GM23248 (cell line): ENCODE measurements around the gene PRKCE. TPM values are rescaled to one million over a fixed set of nuclear protein-coding genes. Genes with fewer than 3 reads are reported as not detected.

Source experiments
- DNase-seq: peaks from one replicate; pipeline ENCODE4 v3.0.0-alpha.2; 2015
- H2AFZ ChIP-seq: fragments of 200-600 bp; sonication (generic); 2 replicates; pipeline ENCODE4 v1.6.1; 2016; ENCODE audit warnings: antibody characterized with exemption
- H3F3A ChIP-seq: fragments of 200-600 bp; sonication (generic); 2 replicates; pipeline ENCODE4 v1.6.1; 2016; ENCODE audit warnings: mild to moderate bottlenecking, antibody characterized with exemption, mixed run types; ENCODE audit not compliant: insufficient read depth
- H3K27ac ChIP-seq: fragments of 200-600 bp; sonication (generic); 2 replicates; pipeline ENCODE4 v1.5.1; 2016; ENCODE audit warnings: mild to moderate bottlenecking
- H3K27me3 ChIP-seq: fragments of 200-600 bp; sonication (generic); replicated peaks from 2 replicates; pipeline ENCODE4 v1.6.1; 2016; ENCODE audit warnings: mild to moderate bottlenecking; ENCODE audit not compliant: insufficient read depth
- H3K36me3 ChIP-seq: fragments of 200-600 bp; sonication (generic); 2 replicates; pipeline ENCODE4 v1.6.1; 2016; ENCODE audit warnings: low read depth, mild to moderate bottlenecking
- H3K4me1 ChIP-seq: fragments of 200-600 bp; sonication (generic); 2 replicates; pipeline ENCODE4 v1.6.1; 2016; ENCODE audit warnings: mild to moderate bottlenecking; ENCODE audit not compliant: insufficient read depth
- H3K4me2 ChIP-seq: fragments of 200-600 bp; sonication (generic); one replicate; pipeline ENCODE4 v1.6.1; 2016; ENCODE audit warnings: mild to moderate bottlenecking; ENCODE audit not compliant: unreplicated experiment
- H3K4me3 ChIP-seq: fragments of 200-600 bp; sonication (generic); 2 replicates; pipeline ENCODE4 v1.5.1; 2016; ENCODE audit warnings: mild to moderate bottlenecking
- H3K79me2 ChIP-seq: fragments of 200-600 bp; sonication (generic); 2 replicates; pipeline ENCODE4 v1.6.1; 2016; ENCODE audit warnings: mild to moderate bottlenecking; ENCODE audit not compliant: insufficient read depth
- H3K9ac ChIP-seq: fragments of 200-600 bp; sonication (generic); 2 replicates; pipeline ENCODE4 v1.6.1; 2016; ENCODE audit warnings: mild to moderate bottlenecking
- H3K9me2 ChIP-seq: fragments of 200-600 bp; sonication (generic); 2 replicates; pipeline ENCODE4 v1.6.1; 2016; ENCODE audit warnings: mixed run types, mild to moderate bottlenecking, moderate library complexity; ENCODE audit not compliant: insufficient read depth
- H3K9me3 ChIP-seq: fragments of 200-600 bp; sonication (generic); one replicate; pipeline ENCODE4 v1.6.1; 2017; ENCODE audit warnings: low read depth
- H4K20me1 ChIP-seq: fragments of 200-600 bp; sonication (generic); 2 replicates; pipeline ENCODE4 v1.6.0; 2016; ENCODE audit not compliant: insufficient read depth
- EZH2 ChIP-seq: fragments of 200-600 bp; sonication (generic); IDR thresholded peaks from 2 replicates; pipeline ENCODE4 v1.6.1; 2018; ENCODE audit warnings: antibody characterized with exemption, mild to moderate bottlenecking; ENCODE audit not compliant: insufficient read depth, poor library complexity, severe bottlenecking
- EZH2phosphoT487 ChIP-seq: fragments of 200-600 bp; sonication (generic); IDR thresholded peaks from 2 replicates; pipeline ENCODE4 v1.6.1; 2018; ENCODE audit warnings: antibody characterized with exemption, moderate library complexity, mild to moderate bottlenecking, low read depth; ENCODE audit not compliant: insufficient read depth
- WGBS, 2 experiments: methylation state at CpG; one replicate each; pipeline ENCODE4 v1.1.6; 2015 to 2017; ENCODE audit warnings: low lambda C conversion rate in 2 of 2, low coverage in 1 of 2; ENCODE audit errors: missing lambda C conversion rate in 2 of 2; 5-methylcytosine and 5-hydroxymethylcytosine counted together
- in situ Hi-C: fragments of 300-500 bp; cut with MboI; formaldehyde crosslinking; loops from 2 replicates; pipeline ENCODE4 v1.15.0; 2020
- polyA plus RNA-seq: library from polyadenylated mRNA; unstranded; fragments of >200 nt; fragmentation: Nextera tagmentation; extraction: Ambion mirVana; gene quantifications from 2 replicates; pipeline ENCODE4 v1.2.1, GENCODE V29; 2016
- total RNA-seq: library from RNA; depleted of rRNA; stranded (reverse); fragments of >200 nt; shearing (Covaris generic); gene quantifications from 2 replicates; pipeline ENCODE4 v1.2.3, GENCODE V29; 2014

Gene PRKCE
- total and polyA plus RNA-seq, 2 experiments from 2014 or later = 5.9 to 7.0 TPM

DNA sequence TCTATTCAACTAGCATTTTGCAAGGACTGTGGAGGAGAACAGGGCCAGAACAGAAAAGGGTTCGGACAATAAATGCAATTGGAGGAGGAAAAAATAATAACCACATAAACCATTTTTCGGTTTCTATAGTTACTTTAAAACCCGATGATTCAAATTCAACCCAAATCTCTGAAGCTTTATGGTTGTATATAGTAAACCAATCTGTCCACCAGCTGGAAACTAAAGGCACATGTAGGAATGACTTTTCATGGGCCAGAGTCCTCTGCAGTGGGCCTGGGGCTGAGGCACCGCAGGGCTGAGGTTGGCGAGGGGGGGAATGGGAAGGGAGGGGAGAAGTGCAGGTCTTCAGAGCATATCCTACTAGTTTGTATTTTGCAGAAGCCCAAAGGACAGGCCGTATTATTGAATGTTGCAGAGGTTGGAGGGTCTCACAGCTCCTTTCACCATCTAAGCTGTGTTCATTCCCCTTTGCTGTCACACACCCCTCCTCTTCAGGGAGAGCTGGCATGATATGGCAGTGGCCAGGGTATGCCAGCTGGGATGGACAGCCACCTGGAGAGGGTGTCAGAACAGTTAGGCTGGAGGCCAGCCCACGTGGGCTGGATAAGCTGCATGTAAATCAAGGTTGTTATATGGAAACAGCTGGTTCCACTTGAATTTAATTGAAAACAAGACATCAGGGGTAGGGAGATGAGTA lies 267.1 kb downstream of the PRKCE start:
- TF ChIP-seq EZH2 = no peak
- no peak for TF ChIP-seq EZH2phosphoT487
- H3K9ac ChIP-seq = no peak overlapping the region
- H3K9me2 ChIP-seq = no peaks in the 10 kb centered on the region
- no peak overlapping the region for H2AFZ ChIP-seq
- no peaks in the 10 kb centered on the region for H3K27me3 ChIP-seq
- WGBS, 2 experiments = 88 to 94% methylated on average over 7 of the region's 7 CpGs
- no peak for DNase-seq
- no peaks in the 10 kb centered on the region for H3K9me3 ChIP-seq
- no peak overlapping the region for H3K4me3 ChIP-seq
- no peaks in the 10 kb centered on the region for H3K36me3 ChIP-seq
- in situ Hi-C loops = no loop called here
- no peaks in the 10 kb centered on the region for H4K20me1 ChIP-seq
- no peaks in the 10 kb centered on the region for H3F3A ChIP-seq
- no peak overlapping the region for H3K27ac ChIP-seq
- H3K4me1 ChIP-seq = no peaks in the 10 kb centered on the region
- H3K4me2 ChIP-seq = no peak overlapping the region
- peaks cover 16% of the 10 kb centered on the region for H3K79me2 ChIP-seq

- no peaks in the 10 kb centered on the region for H3F3A ChIP-seq
- no peak for DNase-seq
- TF ChIP-seq EZH2 = no peak
- no peaks in the 10 kb centered on the region for H4K20me1 ChIP-seq
- H3K4me2 ChIP-seq = no peak overlapping the region
- 96 to 99% methylated on average over 6 to 7 of the region's 7 CpGs for WGBS, 2 experiments
- no peak overlapping the region for H3K4me3 ChIP-seq
- peaks cover 18% of the 10 kb centered on the region for H3K79me2 ChIP-seq
- no peaks in the 10 kb centered on the region for H3K9me3 ChIP-seq
- no peaks in the 10 kb centered on the region for H3K4me1 ChIP-seq
- no peaks in the 10 kb centered on the region for H3K27me3 ChIP-seq
- H3K9me2 ChIP-seq = no peaks in the 10 kb centered on the region
- H2AFZ ChIP-seq = no peak overlapping the region
- in situ Hi-C loops = no loop called here
- H3K9ac ChIP-seq = no peak overlapping the region
- no peaks in the 10 kb centered on the region for H3K36me3 ChIP-seq
- H3K27ac ChIP-seq = no peak overlapping the region
These were observed 267.7 kb downstream of the PRKCE start for GRCh38 chr2:45919160-45919650.

DNA sequence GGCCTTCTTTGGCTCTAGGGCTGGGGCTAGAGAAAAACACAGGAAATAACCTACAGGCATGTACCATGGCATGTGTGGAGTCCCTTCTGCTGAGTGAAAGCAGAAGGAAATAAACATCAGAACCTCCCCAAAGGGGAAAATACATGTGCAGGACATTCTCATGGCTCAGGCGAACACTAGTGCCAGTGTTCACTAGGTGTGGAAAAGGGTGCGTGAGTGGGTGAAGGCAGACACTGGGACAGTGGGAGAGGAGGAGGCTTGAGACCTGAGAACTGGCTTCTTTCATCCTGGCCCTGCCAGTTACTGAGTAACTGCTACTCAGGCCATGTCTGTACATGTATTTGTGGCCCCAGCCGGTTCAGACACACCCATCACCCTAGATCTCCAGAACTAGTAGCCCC lies 268.2 kb downstream of the PRKCE start:
- in situ Hi-C loops = no loop called here
- WGBS, 2 experiments = 100% methylated on average over 3 of the region's 3 CpGs
- Histone ChIP-seq H3K9me2 (no peaks in the 10 kb centered on the region), H4K20me1 (no peaks in the 10 kb centered on the region), H3K36me3 (no peaks in the 10 kb centered on the region), H3K4me1 (no peaks in the 10 kb centered on the region), H2AFZ (no peak overlapping the region), H3K4me3 (no peak overlapping the region), H3K4me2 (no peak overlapping the region), H3F3A (no peaks in the 10 kb centered on the region), H3K27ac (no peak overlapping the region), H3K9me3 (no peaks in the 10 kb centered on the region), H3K79me2 (peaks cover 22% of the 10 kb centered on the region), H3K9ac (no peak overlapping the region), H3K27me3 (no peaks in the 10 kb centered on the region)
- no peak for DNase-seq
- no peak for TF ChIP-seq EZH2phosphoT487
- no peak for TF ChIP-seq EZH2

- H3K4me1 ChIP-seq = no peaks in the 10 kb centered on the region
- no peaks in the 10 kb centered on the region for H3K36me3 ChIP-seq
- H3K27me3 ChIP-seq = no peaks in the 10 kb centered on the region
- no peak overlapping the region for H3K4me2 ChIP-seq
- TF ChIP-seq EZH2 (no peak), EZH2phosphoT487 (no peak)
- H3K9me3 ChIP-seq = no peaks in the 10 kb centered on the region
- H3K27ac ChIP-seq = no peak overlapping the region
- H3F3A ChIP-seq = no peaks in the 10 kb centered on the region
- H4K20me1 ChIP-seq = no peaks in the 10 kb centered on the region
- no peak overlapping the region for H2AFZ ChIP-seq
- H3K9ac ChIP-seq = no peak overlapping the region
- in situ Hi-C loops = no loop called here
- H3K79me2 ChIP-seq = peaks cover 32% of the 10 kb centered on the region
- H3K4me3 ChIP-seq = no peak overlapping the region
- no peak for DNase-seq
- no peaks in the 10 kb centered on the region for H3K9me2 ChIP-seq
These were observed 270.4 kb downstream of the PRKCE start for GRCh38 chr2:45921921-45922320.
